CD4-positive, alpha-beta T cell treated with Interleukin-17A for 4 hours (primary cell): ENCODE measurements around the gene PRDM7.
"Not testable (repeated sequence)": the region's sequence is repeated elsewhere in the genome, so short reads cannot be mapped to it uniquely, and the experiment has no call there.

Experiments
- DNase-seq: peaks from one replicate; pipeline ENCODE4 v3.0.0-alpha.2; 2020; ENCODE audit warnings: mixed read lengths

The PRDM7 gene

GRCh38 chr16:90077240-90077756 lies at the start of gene PRDM7:
Gene PRDM7, minus strand, starts transcription at chr16:90077331. Its CDS starts 1,421 bp downstream, at chr16:90075910.
- DNase-seq: peak; percentile 99

DNA sequence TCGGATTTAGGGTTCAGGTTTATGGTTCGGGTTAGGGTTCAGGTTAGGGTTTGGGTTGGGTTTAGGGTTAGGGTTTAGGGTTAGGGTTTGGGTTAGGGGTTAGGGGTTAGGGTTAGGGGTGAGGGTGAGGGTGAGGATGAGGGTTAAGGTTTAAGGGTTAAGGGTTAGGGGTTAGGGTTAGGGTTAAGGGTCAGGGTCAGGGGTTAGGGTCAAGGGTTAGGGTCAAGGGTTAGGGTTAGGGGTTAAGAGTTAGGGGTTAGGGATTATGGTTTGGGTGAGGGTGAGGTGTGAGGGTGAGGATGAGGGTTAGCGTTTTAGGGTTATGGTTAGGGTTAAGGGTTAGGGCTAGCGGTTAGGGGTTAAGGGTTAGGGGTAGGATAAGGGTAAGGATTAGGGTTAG lies 44.7 kb upstream of the PRDM7 start:
- not testable (repeated sequence) for DNase-seq

- DNase-seq: not testable (repeated sequence)
Observed at GRCh38 chr16:90107617-90108016, 30.5 kb upstream of the PRDM7 start.

DNA sequence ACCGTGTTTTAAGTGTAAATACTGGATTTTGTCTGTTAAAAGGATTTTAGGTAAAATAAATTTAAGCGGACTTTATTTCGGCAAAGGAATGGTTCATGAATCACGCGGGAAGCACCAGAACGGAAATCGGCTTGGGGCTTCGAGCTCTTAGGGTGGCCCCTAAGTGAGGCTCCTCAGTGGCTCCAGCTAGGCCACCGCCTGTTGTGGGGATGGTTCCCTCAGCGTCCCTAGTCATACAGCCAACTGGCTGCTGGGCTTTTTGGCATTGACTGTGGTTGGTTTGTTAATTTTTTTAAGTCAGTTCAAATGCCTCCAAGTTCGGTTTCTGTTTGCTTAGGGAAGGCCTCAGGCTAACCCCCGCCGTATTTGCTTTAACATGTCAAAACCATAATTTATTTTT lies 29.9 kb upstream of the PRDM7 start:
- DNase-seq: not testable (repeated sequence)

GRCh38 chr16:90106271-90106670 lies 29.1 kb upstream of the PRDM7 start:
- peak; percentile 76 for DNase-seq

DNA sequence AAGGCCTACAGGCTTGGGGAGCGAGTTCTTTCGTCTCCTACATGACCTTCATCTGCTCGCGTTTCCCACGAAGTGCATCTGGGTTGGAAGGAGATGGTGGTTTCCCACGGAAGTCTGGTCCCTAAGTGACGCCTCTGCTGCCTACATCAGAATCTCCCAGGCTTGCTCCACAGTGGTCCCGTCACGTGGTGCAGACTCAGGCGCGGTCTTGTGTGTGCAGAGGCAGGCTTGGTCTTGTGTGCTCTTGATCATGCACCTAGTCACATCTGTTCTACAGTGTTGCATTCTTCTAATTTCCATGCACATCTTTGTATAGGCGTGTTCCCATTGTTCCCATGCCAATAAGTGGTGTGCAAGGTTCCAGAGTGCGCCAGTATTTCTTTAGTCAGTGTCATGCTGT lies 27.6 kb upstream of the PRDM7 start:
- not testable (repeated sequence) for DNase-seq

DNA sequence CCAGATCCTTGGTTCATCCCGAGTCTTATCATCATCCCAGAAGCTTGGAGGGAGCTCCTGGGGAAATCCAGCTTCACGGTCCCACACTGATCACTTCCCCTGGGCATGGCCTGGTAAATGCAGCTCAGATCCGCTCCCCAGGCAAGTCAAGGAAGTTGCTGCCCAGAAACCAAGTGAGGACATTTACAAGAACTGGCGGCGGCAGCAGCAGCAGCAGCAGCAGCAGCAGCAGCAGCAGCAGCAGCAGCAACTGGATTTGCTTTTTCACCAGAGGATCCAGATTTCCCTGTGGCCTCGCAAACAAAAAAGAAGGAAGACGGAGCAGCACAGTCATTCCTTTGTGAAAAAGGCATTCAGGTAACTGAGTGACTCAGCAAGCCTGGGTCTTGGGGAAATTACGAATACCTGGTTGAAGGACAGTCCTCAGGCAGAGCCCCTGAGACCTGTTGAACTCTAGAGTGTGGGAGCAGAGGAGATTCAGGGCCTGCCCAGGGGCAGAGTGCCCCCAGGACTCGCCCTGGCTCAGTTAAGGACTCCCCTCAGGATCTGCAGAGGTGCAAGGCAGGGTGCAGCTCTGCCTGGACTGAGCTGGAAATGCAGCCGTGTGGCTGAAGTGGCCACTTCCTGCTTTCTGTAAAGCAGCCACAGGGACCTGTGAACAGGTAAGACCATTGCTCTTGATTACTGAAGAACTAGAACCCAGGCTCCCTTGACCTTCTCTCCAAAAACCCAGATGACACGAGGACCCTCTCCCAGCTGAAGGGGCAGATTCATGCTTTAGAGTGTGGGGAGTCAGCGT lies 25.2 kb upstream of the PRDM7 start:
- DNase-seq: not testable (repeated sequence)

DNA sequence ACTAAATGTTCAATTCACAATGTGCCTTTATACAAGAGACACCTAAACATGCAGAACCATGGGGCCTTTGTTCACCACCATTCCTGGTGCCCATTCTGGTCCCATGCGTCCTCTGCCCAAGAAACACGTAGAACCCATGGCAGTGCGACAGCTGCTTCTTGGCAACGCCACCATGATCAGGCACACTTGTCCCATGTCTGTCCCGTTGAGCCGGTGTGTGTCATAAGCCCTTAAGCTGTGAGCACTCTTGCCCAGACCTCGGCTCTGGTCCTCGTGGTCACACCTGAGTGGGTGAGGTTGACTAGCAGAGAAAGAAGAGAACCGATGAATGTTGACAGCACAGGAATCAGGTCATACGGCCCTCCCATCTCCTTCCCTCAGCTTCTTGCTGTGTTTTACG lies 24.2 kb upstream of the PRDM7 start:
- not testable (repeated sequence) for DNase-seq

DNA sequence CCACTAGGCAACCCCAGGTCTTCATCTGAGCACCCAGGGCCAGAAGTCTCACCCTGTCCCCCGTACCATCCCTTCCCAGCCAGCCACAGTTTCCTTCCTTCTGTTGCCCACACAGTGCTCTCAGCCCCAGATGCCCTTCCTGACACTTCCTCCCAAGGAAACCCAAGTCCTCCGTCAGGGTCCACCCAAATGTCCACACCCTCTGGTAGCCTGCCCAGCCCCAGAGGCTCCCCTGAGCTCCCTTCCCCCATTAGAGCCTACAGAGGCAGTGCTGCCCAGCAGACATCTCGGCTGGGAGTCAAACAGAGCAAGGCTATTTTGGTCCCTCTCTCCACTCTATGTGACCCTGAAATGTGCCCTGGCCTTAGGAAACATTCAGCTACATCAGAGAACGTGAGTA lies 23.7 kb upstream of the PRDM7 start:
- not testable (repeated sequence) for DNase-seq

DNA sequence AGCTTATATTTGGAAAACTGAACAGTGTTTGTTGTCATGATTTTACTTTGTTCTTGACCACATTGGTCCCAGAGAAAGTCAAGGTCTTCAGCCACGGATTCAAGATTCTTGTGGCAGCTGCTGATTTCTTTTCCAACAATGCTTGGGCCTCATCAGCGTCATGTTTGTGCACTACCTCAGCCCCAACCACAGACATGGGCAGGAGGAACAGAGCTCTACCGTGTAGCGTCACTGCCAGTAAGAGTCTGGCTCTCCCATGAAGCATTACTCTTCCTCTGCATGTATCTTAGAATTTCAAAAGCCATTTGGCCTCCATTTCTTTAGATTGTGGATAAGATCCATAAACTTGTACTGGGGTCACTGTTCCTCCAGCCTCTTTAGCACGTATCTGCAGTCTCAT lies 23.1 kb upstream of the PRDM7 start:
- not testable (repeated sequence) for DNase-seq

GRCh38 chr16:90098936-90099335 lies 21.8 kb upstream of the PRDM7 start:
- DNase-seq: not testable (repeated sequence)

GRCh38 chr16:90097010-90097684 lies 20.0 kb upstream of the PRDM7 start:
- DNase-seq: not testable (repeated sequence)

GRCh38 chr16:90094791-90095190 lies 17.7 kb upstream of the PRDM7 start:
- not testable (repeated sequence) for DNase-seq

GRCh38 chr16:90094296-90094695 lies 17.2 kb upstream of the PRDM7 start:
- not testable (repeated sequence) for DNase-seq

GRCh38 chr16:90093799-90094198 lies 16.7 kb upstream of the PRDM7 start:
- not testable (repeated sequence) for DNase-seq

- not testable (repeated sequence) for DNase-seq
Observed at GRCh38 chr16:90092781-90093180, 15.7 kb upstream of the PRDM7 start.

- no peak for DNase-seq
Observed at GRCh38 chr16:90084215-90084950, 7.3 kb upstream of the PRDM7 start.

DNA sequence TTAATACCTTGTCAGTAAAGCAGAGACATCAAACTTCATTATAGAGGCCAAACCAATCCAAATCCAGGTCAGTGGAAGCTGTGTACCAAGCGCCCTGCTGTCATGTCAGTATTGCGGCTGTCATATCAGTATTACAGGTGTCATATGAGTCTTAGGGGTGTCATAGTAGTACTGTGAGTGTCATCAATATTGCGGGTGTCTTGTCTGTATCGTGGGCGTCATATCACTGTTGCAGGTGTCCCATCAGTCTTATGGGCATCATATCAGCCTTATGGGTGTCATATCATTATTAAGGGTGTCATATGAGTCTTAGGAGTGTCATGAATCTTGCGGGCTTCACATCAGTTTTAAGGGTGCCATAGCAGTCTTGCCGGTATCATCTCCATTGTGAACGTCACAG lies 6.0 kb upstream of the PRDM7 start:
- DNase-seq: no peak

DNA sequence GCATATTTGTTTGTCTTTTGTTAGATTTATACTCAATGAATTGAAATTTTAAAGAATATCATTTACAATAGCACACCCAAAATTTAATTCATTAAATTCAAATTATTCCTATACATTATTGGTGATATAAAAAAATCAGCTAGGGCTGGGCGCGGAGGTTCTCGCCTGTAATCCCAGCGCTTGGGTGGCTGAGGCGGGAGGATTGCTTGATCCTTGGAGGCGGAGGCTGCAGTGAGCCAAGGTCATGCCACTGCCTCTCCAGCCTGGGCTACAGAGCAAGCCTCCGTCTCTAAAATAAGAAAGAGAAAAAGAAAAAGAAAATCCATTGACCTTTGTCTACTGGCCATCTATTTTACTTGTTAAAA lies 4.5 kb upstream of the PRDM7 start:
- no peak for DNase-seq

GRCh38 chr16:90078579-90078895 lies 1.4 kb upstream of the PRDM7 start:
- DNase-seq: no peak

DNA sequence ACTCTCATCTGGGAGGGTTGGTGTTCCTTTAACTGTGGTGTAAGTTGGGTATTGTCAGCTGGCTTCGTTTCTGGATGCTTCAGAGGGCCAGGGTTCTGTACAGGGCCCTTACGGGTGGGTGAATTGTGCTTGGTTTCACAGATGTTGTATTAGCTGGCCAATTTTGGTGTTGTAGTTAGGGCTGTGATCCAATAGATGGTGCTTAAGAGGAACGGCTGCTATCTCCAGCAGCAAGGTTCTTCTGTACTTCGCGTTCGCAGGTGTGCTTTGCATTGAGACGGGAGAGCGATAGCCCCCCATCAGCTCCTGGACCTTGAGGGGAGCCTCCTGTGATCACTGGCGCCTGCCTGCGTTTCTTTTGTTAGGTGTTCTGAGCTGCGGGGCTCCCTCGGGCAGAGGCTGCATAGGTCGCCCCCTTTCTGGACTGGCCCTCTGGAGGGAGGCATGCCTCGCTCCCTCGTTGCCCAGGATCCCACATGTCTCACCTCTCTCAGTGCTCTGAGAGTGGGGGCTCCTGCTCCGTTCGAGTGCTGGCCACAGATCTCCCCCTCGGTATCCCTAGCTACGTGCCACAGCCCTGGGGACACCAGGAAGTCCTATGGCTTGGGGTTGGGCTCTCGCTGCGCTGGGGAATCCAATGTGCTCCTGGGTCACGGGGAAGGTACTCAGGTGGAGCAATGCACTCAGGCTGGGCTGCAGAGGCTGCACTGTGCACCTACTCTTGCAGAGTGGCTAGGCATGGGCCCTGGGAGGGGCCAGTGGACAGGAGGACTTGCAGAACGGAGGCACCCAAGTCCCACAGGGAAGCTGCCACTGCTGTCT lies 837 bp upstream of the PRDM7 start:
- DNase-seq: peak; percentile 43

GRCh38 chr16:90072442-90073105 lies 4.6 kb downstream of the PRDM7 start:
- no peak for DNase-seq
